ENCODE measurements around the gene STARD9. TPM values are rescaled to one million over a fixed set of nuclear protein-coding genes. Genes with fewer than 3 reads are reported as not detected.

STARD9 gene
- total and polyA plus RNA-seq, 8 donors = 1.4 to 45.7 (median 11.8) TPM

- H3K36me3 ChIP-seq = peaks cover 9 to 86% (median 60%) of the 10 kb centered on the region in 4 donors
- intact Hi-C loops (cut with DNase I; ENCODE audit: low total_unique reads) = loop anchor here (10.0 kb wide), 1 partner anchor 238 kb away; no protein-coding TSS in a partner anchor
Observed at GRCh38 chr15:42696626-42697025, 121.2 kb downstream of the STARD9 start.

GRCh38 chr15:42704492-42704926 is 129.1 kb downstream of the STARD9 start:
- no peaks in the 10 kb centered on the region for H3K9me3 ChIP-seq
- H3K27me3 ChIP-seq = no peaks in the 10 kb centered on the region
- 24 to 38% (median 28%) methylated on average over 3 to 4 of the region's 4 CpGs for WGBS, 5 donors
- H3K36me3 ChIP-seq = peaks cover 0 to 45% (median 4%) of the 10 kb centered on the region in 4 donors
- DNase-seq = peak; percentile 76 to 88
- intact Hi-C loops (cut with DNase I; ENCODE audit: low total_unique reads) = no loop called here
- H3K27ac ChIP-seq = no peak overlapping the region
- TF ChIP-seq CTCF (IDR thresholded peaks at IDR 0.05) = peak in 5 of 7 experiments; percentile 41 to 71 (median 70)
- peak in 1 of 3 donors; percentile 7 for TF ChIP-seq POLR2AphosphoS5 (IDR thresholded peaks at IDR 0.05)
- no peak for TF ChIP-seq POLR2A (IDR thresholded peaks at IDR 0.05)
- TF ChIP-seq EP300 (IDR thresholded peaks at IDR 0.05) = no peak
- no peak overlapping the region for H3K4me3 ChIP-seq
- H3K4me1 ChIP-seq = peaks cover 0 to 12% (median 5%) of the 10 kb centered on the region in 4 donors

More at GRCh38 chr15:42696626-42697025, 121.2 kb downstream of the STARD9 start:
- DNase-seq = no peak
- 74 to 86% (median 79%) methylated on average over 5 of the region's 5 CpGs for WGBS, 5 donors
- Histone ChIP-seq H3K4me1 (no peaks in the 10 kb centered on the region), H3K27me3 (no peaks in the 10 kb centered on the region), H3K9me3 (no peaks in the 10 kb centered on the region), H3K27ac (no peak overlapping the region), H3K4me3 (no peak overlapping the region)
- TF ChIP-seq POLR2AphosphoS5 (IDR thresholded peaks at IDR 0.05) (no peak), EP300 (IDR thresholded peaks at IDR 0.05) (no peak), POLR2A (IDR thresholded peaks at IDR 0.05) (no peak), CTCF (IDR thresholded peaks at IDR 0.05) (no peak)

GRCh38 chr15:42705336-42705735 is 129.9 kb downstream of the STARD9 start:
- 92 to 98% (median 95%) methylated on average over 5 of the region's 5 CpGs for WGBS, 5 donors
- Histone ChIP-seq H3K4me1 (peaks cover 0 to 12% (median 5%) of the 10 kb centered on the region in 4 donors), H3K4me3 (no peak overlapping the region), H3K9me3 (no peaks in the 10 kb centered on the region), H3K27ac (no peak overlapping the region), H3K27me3 (no peaks in the 10 kb centered on the region), H3K36me3 (peaks cover 0 to 37% (median 3%) of the 10 kb centered on the region in 4 donors)
- DNase-seq = no peak
- TF ChIP-seq EP300 (IDR thresholded peaks at IDR 0.05) (no peak), POLR2A (IDR thresholded peaks at IDR 0.05) (no peak), POLR2AphosphoS5 (IDR thresholded peaks at IDR 0.05) (no peak), CTCF (IDR thresholded peaks at IDR 0.05) (no peak)
- intact Hi-C loops (cut with DNase I; ENCODE audit: low total_unique reads) = no loop called here

- TF ChIP-seq POLR2AphosphoS5 (IDR thresholded peaks at IDR 0.05) = peak in 1 of 3 donors; percentile 16
- no peak for TF ChIP-seq POLR2A (IDR thresholded peaks at IDR 0.05)
- TF ChIP-seq EP300 (IDR thresholded peaks at IDR 0.05) = no peak
- no peak for TF ChIP-seq CTCF (IDR thresholded peaks at IDR 0.05)
- WGBS, 5 donors = 30 to 65% (median 53%) methylated on average over 2 of the region's 2 CpGs
- Histone ChIP-seq H3K36me3 (peaks cover 0 to 26% (median 3%) of the 10 kb centered on the region in 4 donors), H3K27ac (no peak overlapping the region), H3K9me3 (no peaks in the 10 kb centered on the region), H3K4me3 (no peak overlapping the region), H3K27me3 (no peaks in the 10 kb centered on the region), H3K4me1 (peaks cover 0 to 12% (median 5%) of the 10 kb centered on the region in 4 donors)
- intact Hi-C loops (cut with DNase I; ENCODE audit: low total_unique reads) = no loop called here
- peak in 1 of 2 donors; percentile 23 for DNase-seq
Observed at GRCh38 chr15:42707068-42707467, 131.7 kb downstream of the STARD9 start.
